GM12801 (cell line): ENCODE measurements around the gene NKD1.

Experiments
- CTCF ChIP-seq: IDR thresholded peaks from one replicate; pipeline ENCODE4 v1.5.1; 2011; ENCODE audit warnings: control low read depth; ENCODE audit not compliant: insufficient read length; ENCODE audit errors: extremely low read depth

The NKD1 gene

GRCh38 chr16:50530277-50531236 is 17.6 kb upstream of the NKD1 start:
- no peak for TF ChIP-seq CTCF

GRCh38 chr16:50531359-50531758 is 16.8 kb upstream of the NKD1 start:
- TF ChIP-seq CTCF, result no peak

GRCh38 chr16:50531901-50532300 is 16.3 kb upstream of the NKD1 start:
- no peak for TF ChIP-seq CTCF

GRCh38 chr16:50532576-50532975 is 15.6 kb upstream of the NKD1 start:
- no peak for TF ChIP-seq CTCF

- no peak for TF ChIP-seq CTCF
These were observed 14.9 kb upstream of the NKD1 start for GRCh38 chr16:50533317-50533716.

GRCh38 chr16:50534091-50534490 is 14.1 kb upstream of the NKD1 start:
- TF ChIP-seq CTCF, result no peak

- TF ChIP-seq CTCF, result no peak
These were observed 13.6 kb upstream of the NKD1 start for GRCh38 chr16:50534556-50534955.
